HG03575 (cell line): Measurements from ENCODE around the gene NSG1.
"Not testable (repeated sequence)": the region's sequence is repeated elsewhere in the genome, so short reads cannot be mapped to it uniquely, and the experiment has no call there.

Experiments
- ATAC-seq: cut with Tn5 transposase; IDR thresholded peaks from one replicate; pipeline ENCODE4 v1.9.1; 2021; ENCODE audit not compliant: unreplicated experiment, insufficient number of reproducible peaks, low FRiP score; ENCODE audit errors: extremely low read depth

NSG1 gene

GRCh38 chr4:4456816-4457578, 70.1 kb downstream of the NSG1 start:
- ATAC-seq = no peak

- no peak for ATAC-seq
Observed at GRCh38 chr4:4457803-4458553, 71.1 kb downstream of the NSG1 start.

DNA sequence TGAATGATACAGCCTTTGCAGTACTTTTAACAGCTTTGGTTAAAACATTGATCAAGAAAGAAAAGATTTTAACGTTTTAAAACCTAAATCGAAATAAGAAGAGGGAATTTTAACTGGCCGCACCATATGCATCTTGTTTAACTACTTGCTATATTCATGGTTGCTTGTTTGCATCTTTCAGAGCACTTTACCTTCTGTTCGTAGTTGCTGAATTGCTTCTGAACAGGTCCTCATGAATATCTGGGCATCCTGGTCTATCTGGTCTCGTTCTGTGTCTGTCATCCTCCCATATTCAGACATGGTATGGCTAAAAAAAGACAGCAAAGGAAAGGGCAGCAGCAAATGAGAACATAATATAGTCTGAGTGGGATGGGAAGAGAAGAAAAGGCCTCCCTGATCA, 72.3 kb downstream of the NSG1 start:
- no peak for ATAC-seq

GRCh38 chr4:4460759-4461158, 73.9 kb downstream of the NSG1 start:
- no peak for ATAC-seq

GRCh38 chr4:4461178-4461577, 74.3 kb downstream of the NSG1 start:
- no peak for ATAC-seq

DNA sequence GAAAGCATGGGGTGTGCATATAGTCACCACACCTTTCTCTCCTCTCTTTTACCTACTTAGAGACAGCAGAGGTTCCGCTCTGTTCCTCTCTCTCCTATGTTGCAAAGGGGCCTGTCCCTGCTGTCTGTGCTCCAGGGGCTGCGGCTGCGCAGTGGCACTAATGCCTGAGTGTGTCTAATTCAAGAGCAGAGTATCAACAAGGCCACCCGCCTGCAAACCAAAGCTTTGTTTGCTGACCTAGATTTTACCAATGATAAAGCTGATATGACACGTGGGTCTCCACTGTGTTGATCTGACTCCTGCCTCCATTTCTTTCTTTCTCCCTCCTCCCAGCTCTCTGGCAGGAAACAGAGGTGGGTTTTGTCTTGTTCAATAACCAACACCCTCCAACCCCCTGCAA, 74.9 kb downstream of the NSG1 start:
- ATAC-seq = no peak

- ATAC-seq = no peak
Observed at GRCh38 chr4:4462970-4463369, 76.1 kb downstream of the NSG1 start.

DNA sequence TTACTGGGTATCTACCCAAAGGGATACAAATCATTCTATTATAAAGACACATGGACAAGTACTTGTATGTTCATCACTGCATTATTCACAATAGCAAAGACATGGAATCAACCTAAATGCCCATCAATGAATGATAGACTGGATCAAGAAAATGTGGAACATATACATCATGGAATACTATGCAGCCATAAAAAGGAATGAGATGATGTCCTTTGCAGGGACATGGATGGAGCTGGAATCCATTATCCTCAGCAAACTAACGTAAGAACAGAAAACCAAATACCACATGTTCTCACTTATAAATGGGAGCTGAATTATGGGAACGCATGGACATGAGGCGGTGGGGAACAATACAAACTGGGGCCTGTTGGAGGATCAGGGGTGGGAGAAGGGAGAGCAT, 78.3 kb downstream of the NSG1 start:
- ATAC-seq = not testable (repeated sequence)
